Measurements from ENCODE around the gene PRDM16. TPM values are rescaled to one million over a fixed set of nuclear protein-coding genes. Genes with fewer than 3 reads are reported as not detected.

PRDM16 gene
- total RNA-seq, 1 donor from 2014 or later = 5.6 TPM

DNA sequence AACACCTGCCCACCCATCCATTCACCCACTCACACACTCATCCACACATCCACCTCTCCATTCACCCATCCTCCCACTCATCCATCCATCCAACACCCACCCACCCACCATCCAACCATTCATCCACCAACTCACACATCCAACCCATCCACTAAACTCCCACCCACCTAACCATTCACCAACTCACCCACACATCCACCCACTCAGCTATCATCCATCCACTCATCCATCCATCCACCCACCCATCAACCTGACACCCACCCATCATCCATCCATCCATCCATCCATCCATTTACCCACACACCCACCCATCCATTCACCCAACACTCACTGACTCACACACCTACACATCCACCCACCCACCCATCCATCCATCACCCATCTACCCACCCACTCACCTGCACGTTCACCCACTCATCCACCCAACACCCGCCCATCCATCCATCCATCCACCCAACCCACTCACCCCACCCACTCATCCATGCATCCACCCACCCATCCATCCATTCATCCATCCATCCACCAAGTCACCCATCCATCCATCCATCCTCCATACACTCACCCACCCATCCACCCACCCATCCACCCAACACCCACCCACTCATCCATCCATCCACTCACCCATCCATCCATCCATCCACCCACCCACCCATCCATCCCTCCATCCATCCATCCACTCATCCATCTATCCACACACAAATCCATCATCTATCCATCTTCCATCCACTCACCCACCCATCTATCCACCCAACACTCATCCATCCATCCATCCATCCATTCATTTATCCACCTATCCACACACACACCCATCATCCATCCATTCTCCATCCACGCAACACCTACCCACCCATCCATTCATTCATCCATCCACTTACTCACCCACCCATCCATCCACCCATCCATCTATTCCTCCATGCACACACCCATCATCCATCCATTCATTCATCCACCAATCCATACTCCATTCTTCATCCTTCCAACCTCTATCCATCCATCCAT is 17.4 kb upstream of the PRDM16 start:
- DNase-seq (ENCODE audit: low read depth) = no peak

DNA sequence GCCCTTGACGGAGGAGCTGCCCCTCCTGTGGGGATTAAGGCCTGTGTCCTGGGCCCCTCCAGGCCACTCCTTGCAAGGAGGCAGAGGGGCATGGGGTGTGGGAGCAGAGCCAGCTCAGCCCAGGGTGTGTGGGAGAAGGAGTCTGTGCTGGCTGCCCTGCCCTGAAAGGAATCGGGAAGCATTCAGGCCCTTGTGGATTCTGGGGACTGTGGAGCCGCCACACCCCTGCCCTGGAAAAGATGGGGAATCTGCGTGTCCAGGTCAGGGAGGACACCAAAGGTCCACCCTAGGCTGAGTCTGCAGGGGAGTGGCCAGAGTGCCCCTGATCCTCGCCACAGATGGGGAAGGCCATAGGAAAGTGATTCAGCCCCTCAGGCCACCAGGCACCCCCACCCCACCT is 16.5 kb upstream of the PRDM16 start:
- no peak for DNase-seq (ENCODE audit: low read depth)
- Histone ChIP-seq H3K36me3 (ENCODE audit: control insufficient read depth, insufficient read depth, low read length) (no peaks in the 10 kb centered on the region), H3K4me3 (ENCODE audit: low read depth, low read length) (no peak overlapping the region), H3K27me3 (ENCODE audit: control insufficient read depth, insufficient read depth, low read length) (no peaks in the 10 kb centered on the region)
- TF ChIP-seq, protein P1, sequence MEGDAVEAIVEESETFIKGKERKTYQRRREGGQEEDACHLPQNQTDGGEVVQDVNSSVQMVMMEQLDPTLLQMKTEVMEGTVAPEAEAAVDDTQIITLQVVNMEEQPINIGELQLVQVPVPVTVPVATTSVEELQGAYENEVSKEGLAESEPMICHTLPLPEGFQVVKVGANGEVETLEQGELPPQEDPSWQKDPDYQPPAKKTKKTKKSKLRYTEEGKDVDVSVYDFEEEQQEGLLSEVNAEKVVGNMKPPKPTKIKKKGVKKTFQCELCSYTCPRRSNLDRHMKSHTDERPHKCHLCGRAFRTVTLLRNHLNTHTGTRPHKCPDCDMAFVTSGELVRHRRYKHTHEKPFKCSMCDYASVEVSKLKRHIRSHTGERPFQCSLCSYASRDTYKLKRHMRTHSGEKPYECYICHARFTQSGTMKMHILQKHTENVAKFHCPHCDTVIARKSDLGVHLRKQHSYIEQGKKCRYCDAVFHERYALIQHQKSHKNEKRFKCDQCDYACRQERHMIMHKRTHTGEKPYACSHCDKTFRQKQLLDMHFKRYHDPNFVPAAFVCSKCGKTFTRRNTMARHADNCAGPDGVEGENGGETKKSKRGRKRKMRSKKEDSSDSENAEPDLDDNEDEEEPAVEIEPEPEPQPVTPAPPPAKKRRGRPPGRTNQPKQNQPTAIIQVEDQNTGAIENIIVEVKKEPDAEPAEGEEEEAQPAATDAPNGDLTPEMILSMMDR (IDR thresholded peaks at IDR 0.05; ENCODE audit: insufficient read depth, low read length, poor library complexity, severe bottlenecking) = no peak

More for the DNA sequence above, 17.4 kb upstream of the PRDM16 start:
- no peak overlapping the region for H3K4me3 ChIP-seq (ENCODE audit: low read depth, low read length)
- no peaks in the 10 kb centered on the region for H3K36me3 ChIP-seq (ENCODE audit: control insufficient read depth, insufficient read depth, low read length)
- H3K27me3 ChIP-seq (ENCODE audit: control insufficient read depth, insufficient read depth, low read length) = no peaks in the 10 kb centered on the region
- TF ChIP-seq, protein P1 (IDR thresholded peaks at IDR 0.05; ENCODE audit: insufficient read depth, low read length, poor library complexity, severe bottlenecking) = no peak

DNA sequence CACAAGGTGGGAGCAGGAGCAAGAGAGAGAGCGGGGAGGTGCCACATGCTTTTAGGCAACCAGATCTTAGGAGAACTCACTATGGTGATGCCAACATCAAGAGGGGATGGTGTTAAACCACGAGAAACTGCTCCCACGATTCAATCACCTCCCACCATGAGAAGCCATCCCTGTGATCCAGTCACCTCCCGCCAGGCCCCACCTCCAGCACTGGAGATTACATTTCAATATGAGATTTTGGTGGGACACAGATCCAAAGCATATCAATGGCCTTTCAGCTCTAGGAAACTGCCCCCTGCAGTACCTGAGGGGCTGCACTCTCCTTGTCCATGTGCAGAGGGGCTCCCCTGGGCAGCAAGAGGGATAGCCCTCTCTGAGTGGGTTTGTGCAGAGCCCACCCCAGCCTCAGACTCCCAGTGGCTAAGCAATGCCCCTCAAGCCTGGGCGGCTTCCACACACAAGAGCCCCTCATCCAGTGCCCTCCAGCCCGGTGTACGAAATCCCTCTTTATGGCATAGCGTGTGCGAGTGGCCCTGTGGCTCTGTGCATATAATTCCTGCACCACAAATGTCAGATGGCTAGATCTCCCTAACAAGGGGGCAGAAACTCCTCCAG is 15.5 kb upstream of the PRDM16 start:
- Histone ChIP-seq H3K4me3 (ENCODE audit: low read depth, low read length) (no peak overlapping the region), H3K36me3 (ENCODE audit: control insufficient read depth, insufficient read depth, low read length) (no peaks in the 10 kb centered on the region), H3K27me3 (ENCODE audit: control insufficient read depth, insufficient read depth, low read length) (peaks cover 2% of the 10 kb centered on the region)
- DNase-seq (ENCODE audit: low read depth) = no peak
- TF ChIP-seq, protein P1 (IDR thresholded peaks at IDR 0.05; ENCODE audit: insufficient read depth, low read length, poor library complexity, severe bottlenecking) = no peak

DNA sequence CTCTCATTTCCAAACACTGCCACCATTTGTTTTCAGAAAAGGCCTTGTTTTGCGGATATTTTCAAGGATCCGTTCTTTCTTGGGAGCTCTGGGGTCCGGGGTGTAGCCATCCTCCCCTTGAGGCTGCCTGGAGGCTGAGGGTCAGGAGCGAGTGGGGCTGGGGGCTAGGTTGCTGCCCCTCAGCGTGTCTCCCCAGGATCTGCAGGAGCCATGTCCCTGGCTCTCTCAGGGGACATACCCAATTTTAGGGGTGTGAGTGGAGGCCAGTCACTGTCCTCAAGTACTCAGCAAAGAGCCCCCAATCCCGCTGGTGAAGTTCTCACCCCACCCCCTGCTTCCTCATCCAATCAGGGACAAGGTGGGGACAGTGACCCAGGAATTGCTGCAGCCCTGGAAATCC is 15.0 kb upstream of the PRDM16 start:
- no peak overlapping the region for H3K4me3 ChIP-seq (ENCODE audit: low read depth, low read length)
- H3K27me3 ChIP-seq (ENCODE audit: control insufficient read depth, insufficient read depth, low read length) = peaks cover 2% of the 10 kb centered on the region

DNA sequence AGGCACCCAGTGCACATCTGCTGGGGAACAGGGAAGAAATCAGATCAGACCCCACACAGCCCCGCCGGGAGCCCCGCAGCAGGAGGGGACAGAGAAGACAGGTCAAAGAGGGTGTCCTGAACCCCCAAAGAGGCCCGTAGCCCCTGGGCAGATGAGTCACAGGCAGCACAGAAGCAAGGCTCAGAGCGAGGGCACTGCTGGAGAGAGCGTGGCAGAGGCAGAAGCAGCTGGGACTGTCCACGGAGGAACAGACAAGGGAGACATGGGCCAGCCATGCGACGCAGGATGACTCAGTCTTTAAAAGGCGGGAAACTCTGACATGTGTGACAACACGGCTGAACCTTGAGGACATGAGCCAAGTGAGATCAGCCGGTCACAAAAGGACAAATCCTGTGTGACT is 14.5 kb upstream of the PRDM16 start:
- Histone ChIP-seq H3K27me3 (ENCODE audit: control insufficient read depth, insufficient read depth, low read length) (peaks cover 2% of the 10 kb centered on the region), H3K4me3 (ENCODE audit: low read depth, low read length) (no peak overlapping the region), H3K36me3 (ENCODE audit: control insufficient read depth, insufficient read depth, low read length) (no peaks in the 10 kb centered on the region)
- no peak for DNase-seq (ENCODE audit: low read depth)
- TF ChIP-seq, protein P1 (IDR thresholded peaks at IDR 0.05; ENCODE audit: insufficient read depth, low read length, poor library complexity, severe bottlenecking) = no peak

More for the DNA sequence above, 15.0 kb upstream of the PRDM16 start:
- no peak for DNase-seq (ENCODE audit: low read depth)
- no peaks in the 10 kb centered on the region for H3K36me3 ChIP-seq (ENCODE audit: control insufficient read depth, insufficient read depth, low read length)
- TF ChIP-seq, protein P1 (IDR thresholded peaks at IDR 0.05; ENCODE audit: insufficient read depth, low read length, poor library complexity, severe bottlenecking) = no peak

All from kidney epithelial cell (primary cell).